IPS DF 4.7 (cell line): Measurements from ENCODE around the gene MAML2.

Source experiments
- DNase-seq: peaks from one replicate; pipeline ENCODE4 v3.0.0-alpha.2; 2013; ENCODE audit warnings: low spot score; ENCODE audit errors: extremely low read depth

MAML2 gene

GRCh38 chr11:96215826-96216225 lies 127.2 kb downstream of the MAML2 start:
- no peak for DNase-seq

- DNase-seq: no peak
Measured at GRCh38 chr11:96215110-96215782, 127.7 kb downstream of the MAML2 start.

- DNase-seq: no peak
Measured at GRCh38 chr11:96214777-96215109, 128.3 kb downstream of the MAML2 start.

- DNase-seq: no peak
Measured at GRCh38 chr11:96213500-96213899, 129.5 kb downstream of the MAML2 start.

- no peak for DNase-seq
Measured at GRCh38 chr11:96211436-96211835, 131.6 kb downstream of the MAML2 start.

GRCh38 chr11:96207459-96208449 lies 135.2 kb downstream of the MAML2 start:
- no peak for DNase-seq

- no peak for DNase-seq
Measured at GRCh38 chr11:96206955-96207354, 136.0 kb downstream of the MAML2 start.

- no peak for DNase-seq
Measured at GRCh38 chr11:96205460-96205809, 137.6 kb downstream of the MAML2 start.

GRCh38 chr11:96204721-96205459 lies 138.1 kb downstream of the MAML2 start:
- DNase-seq: no peak

GRCh38 chr11:96204366-96204659 lies 138.7 kb downstream of the MAML2 start:
- DNase-seq: no peak

- no peak for DNase-seq
Measured at GRCh38 chr11:96203567-96204365, 139.2 kb downstream of the MAML2 start.

GRCh38 chr11:96200243-96200642 lies 142.8 kb downstream of the MAML2 start:
- no peak for DNase-seq

- no peak for DNase-seq
Measured at GRCh38 chr11:96199563-96200025, 143.4 kb downstream of the MAML2 start.

GRCh38 chr11:96197801-96198701 lies 144.9 kb downstream of the MAML2 start:
- DNase-seq: no peak

GRCh38 chr11:96197103-96197502 lies 145.9 kb downstream of the MAML2 start:
- DNase-seq: no peak

GRCh38 chr11:96196181-96196662 lies 146.8 kb downstream of the MAML2 start:
- DNase-seq: no peak

GRCh38 chr11:96195671-96196070 lies 147.3 kb downstream of the MAML2 start:
- no peak for DNase-seq

- no peak for DNase-seq
Measured at GRCh38 chr11:96194581-96195374, 148.2 kb downstream of the MAML2 start.

GRCh38 chr11:96193745-96194443 lies 149.1 kb downstream of the MAML2 start:
- no peak for DNase-seq
